Left lobe of liver (tissue), 2 donors: ENCODE results near the gene COA1. TPM values are rescaled to one million over a fixed set of nuclear protein-coding genes. Genes with fewer than 3 reads are reported as not detected.
"Not testable (repeated sequence)": the region's sequence is repeated elsewhere in the genome, so short reads cannot be mapped to it uniquely, and the experiment has no call there.

Experiments used
- ATAC-seq: fragments of 200-7000 bp; cut with Tn5 transposase; one replicate; pipeline ENCODE4 v1.9.1; 2020; ENCODE audit warnings: mild to moderate bottlenecking, moderate library complexity
- DNase-seq: peaks from one replicate; pipeline ENCODE4 v3.0.0-alpha.2; 2020; ENCODE audit warnings: low spot score
- total RNA-seq: library from RNA; stranded (reverse); gene quantifications from one replicate; pipeline ENCODE4 v1.2.1, GENCODE V29; 2021
- donor health status: DM: no; HTN: no; CAD: no; lungs with moderate emphysema.
- donor health status: DM: no; HTN: yes; CAD: no.

The COA1 gene
- total RNA-seq, 1 donor from 2014 or later, result 16.0 TPM

DNA sequence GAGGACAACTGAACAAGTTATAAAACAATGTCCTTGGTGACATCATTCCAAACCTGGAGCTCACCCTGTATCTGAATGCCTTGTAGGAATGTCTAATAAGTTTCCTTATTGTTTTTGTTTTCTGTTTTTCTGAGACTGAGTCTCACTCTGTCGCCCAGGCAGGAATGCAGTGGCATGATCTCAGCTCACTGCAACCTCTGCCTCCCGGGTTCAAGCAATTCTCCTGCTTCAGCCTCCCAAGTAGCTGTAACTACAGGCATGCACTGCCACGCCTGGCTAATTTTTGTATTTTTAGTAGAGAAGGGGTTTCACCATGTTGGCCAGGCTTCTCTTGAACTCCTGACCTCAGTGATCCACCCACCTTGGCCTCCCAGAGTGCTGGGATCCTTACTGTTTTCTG is 2.2 kb upstream of the COA1 start:
- not testable (repeated sequence) for DNase-seq, ATAC-seq

DNA sequence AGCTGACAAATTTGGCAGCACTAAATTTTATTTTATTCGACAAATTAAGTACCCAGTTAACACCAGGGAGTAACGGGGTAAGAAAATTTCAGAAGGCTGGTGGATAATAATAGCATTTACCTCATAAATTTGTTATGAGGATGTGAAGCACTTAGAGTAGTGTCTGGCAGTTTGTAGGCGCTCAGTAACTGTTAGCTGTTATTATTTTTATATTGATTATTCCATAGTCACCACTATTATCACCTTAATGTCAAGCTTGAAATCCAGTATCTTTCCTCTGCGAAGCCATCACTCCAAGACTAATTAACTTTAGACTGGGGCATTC is 563 bp upstream of the COA1 start:
- no peak for ATAC-seq
- DNase-seq, result no peak

DNA sequence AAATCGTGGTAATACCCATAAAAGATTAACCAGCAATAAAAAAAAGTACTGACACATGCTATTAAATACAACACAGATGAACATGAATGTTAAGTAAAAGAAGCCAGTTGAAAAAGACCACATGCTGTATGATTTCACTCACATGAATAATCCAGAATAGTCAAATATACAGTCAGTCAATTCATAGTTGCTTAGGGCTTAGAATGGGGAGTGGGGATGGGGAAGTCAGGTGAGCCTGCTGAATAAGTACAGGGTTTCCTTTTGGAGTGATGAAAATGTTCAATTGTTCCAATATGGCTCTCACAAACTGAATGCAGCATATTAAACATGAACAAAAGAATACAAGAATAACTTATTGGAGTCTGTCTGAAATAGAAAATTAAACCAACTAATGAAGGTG is 1.8 kb downstream of the COA1 start:
- ATAC-seq (no peak), DNase-seq (no peak)

- ATAC-seq (no peak), DNase-seq (no peak)
These were observed 2.3 kb downstream of the COA1 start for GRCh38 chr7:43727003-43727402.

DNA sequence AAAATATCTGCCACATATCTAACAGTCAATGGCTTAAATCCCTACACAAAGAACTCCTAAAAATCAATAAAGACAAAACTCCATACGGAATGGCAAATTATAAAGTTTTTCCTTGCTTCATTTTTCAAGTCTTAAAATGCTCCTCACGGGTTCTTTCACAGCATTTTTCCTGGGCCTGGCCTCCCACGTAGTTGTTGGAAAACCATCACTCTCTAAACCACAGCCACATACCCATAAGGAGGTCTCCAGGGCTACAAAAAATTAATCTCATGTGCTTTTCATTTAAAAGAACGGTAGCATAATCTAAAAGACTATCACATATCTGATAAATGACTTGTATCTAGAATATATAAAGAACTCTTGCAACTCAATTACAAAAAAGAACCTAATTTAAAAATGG is 2.9 kb downstream of the COA1 start:
- no peak for ATAC-seq
- DNase-seq, result no peak

DNA sequence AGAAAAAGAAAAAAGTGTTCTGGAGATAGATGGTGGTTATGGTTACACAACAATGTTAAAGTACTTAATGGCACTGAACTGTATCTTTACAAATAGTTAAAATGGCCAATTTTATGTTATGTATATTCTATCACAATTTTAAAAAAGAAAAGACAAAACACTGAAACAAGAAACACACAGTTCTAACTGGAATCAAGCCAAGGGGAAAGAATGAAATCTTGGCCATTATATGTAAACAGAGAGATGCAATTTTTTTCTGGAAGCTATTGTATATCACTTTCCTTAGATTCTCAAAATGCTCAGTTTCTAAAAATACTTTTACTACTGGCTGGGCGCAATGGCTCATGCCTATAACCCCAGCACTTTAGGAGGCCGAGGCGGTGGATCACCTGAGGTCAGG is 4.1 kb downstream of the COA1 start:
- DNase-seq, result no peak
- ATAC-seq, result no peak

DNA sequence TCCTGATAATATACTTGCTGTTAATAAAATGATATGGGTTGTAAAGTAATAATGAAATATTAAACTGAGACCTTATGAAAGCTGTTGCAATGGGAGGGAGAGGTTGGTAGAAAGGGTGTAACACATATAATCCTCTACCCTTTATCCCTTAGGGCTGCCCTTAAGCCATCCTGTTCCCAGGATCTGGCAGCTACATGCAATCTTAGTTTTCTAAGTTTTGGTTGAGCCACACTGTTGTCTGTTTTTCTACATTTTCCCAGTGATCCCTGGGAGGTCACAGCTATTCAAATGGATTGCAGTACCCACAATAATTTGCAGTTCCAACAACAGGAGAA is 6.3 kb downstream of the COA1 start:
- DNase-seq (no peak), ATAC-seq (no peak)

GRCh38 chr7:43721193-43721806 is 8.0 kb downstream of the COA1 start:
- peak; percentile 71 for ATAC-seq
- no peak for DNase-seq

DNA sequence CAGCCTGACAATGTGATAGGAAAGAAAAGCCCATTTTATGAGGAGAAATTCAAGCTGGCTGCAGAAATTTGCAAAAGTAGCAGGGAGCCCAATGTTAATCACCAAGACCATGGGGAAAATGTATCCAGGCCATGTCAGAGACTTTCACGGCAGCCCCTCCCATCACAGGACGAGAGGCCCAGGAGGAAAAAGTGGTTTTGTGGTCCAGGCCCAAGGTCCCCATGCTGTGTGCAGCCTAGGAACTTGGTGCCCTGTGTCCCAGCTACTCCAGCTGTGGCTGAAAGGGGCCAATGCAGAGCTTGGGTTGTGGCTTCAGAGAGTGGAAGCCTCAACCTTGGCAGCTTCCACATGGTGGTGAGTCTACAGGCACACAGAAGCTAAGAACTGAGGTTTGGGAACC is 12.7 kb downstream of the COA1 start:
- DNase-seq (no peak), ATAC-seq (no peak)

- ATAC-seq, DNase-seq: not testable (repeated sequence)
These were observed 13.4 kb downstream of the COA1 start for GRCh38 chr7:43715966-43716365.

GRCh38 chr7:43711503-43711902 is 17.8 kb downstream of the COA1 start:
- no peak for DNase-seq
- no peak for ATAC-seq

DNA sequence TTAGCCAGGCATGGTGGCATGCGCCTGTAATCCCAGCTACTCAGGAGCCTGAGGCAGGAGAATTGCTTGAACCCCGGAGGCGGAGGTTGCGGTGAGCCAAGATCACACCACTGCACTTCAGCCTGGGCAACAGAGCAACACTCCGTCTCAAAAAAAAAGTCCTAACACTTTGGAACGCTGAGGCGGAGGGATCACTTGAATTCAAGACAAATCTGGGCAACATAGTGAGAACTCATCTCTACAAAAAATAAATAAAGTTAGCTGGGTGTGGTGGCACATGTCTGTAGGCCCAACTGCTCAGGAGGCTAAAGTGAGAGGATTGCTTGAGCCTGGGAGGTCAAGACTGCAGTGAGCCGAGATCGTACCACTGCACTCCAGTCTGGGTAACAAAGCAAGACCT is 21.3 kb downstream of the COA1 start:
- not testable (repeated sequence) for ATAC-seq, DNase-seq

- DNase-seq (no peak), ATAC-seq (no peak)
These were observed 25.8 kb downstream of the COA1 start for GRCh38 chr7:43703573-43703972.

DNA sequence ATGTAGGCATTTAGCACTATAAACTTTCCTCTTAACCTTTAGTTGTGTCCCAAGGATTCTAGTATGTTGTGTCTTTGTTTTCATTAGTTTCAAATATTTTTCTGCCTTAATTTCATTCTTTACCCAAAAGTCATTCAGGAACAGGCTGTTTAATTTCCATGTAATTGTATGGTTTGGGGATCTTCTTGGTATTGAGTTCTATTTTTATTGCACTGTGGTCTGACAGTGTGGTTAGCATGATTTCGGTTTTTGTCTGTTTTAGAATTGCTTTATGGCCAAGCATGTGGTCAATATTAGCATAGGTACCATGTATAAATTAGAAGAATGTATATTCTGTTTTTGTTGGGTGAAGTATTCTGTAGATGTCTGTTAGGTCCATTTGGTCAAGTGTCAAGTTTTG is 26.3 kb downstream of the COA1 start:
- ATAC-seq, result no peak
- DNase-seq, result no peak

- DNase-seq (no peak), ATAC-seq (peak; percentile 81)
These were observed 27.4 kb downstream of the COA1 start for GRCh38 chr7:43701929-43702328.

DNA sequence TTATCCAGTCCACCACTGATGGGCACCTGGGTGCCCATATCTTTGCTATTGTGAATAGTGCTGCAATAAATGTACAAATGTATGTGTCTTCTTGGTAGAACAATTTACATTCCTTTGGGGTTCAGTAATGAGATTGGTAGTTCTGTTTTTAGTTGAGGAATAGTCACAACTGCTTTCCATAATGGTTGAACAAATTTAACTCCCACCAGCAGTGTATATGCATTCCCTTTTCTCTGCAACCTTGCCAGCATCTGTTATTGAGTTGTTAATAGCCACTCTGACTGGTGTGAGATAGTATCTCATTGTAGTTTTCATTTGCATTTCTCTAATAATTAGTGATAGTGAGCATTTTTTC is 27.8 kb downstream of the COA1 start:
- DNase-seq (no peak), ATAC-seq (no peak)

DNA sequence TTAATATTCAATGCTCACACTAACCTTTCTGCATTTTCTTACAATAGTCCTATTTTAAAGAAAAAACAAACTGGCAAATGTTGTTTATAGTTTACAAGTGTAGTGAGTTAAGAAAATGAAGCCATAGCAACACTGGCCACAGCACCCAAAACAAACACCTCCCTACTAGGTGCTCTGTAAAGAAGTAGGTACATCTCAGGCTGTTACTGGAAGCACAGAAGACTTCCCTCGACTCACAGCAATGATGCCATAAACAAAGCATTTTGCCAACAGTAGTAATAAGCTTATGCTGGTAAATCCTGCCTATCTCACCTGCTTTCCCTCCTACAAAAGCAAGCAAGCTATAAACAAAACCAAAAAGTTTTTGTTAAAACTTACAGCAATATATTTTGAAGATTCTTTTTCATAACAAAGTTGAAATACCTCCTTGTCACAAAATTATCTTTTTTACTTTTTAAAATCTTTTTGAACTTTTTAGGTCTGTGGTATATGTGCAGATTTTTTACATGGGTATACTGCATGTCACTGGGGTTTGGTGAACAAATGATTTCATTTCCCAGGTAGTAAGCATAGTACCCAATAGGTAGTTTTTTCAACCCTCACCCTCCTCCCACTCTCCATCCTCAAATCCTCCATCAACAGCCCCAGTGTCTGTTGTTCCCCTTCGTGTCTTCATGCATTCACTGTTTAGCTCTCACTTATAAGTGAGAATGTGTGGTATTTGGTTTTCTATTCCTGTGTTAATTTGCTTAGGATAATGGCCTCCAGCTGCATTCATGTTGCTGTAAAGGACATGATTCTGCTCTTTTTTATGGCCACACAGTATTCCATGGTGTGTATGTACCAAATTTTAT is 28.4 kb downstream of the COA1 start:
- ATAC-seq (no peak), DNase-seq (no peak)

- peak; percentile 85 for ATAC-seq
- no peak for DNase-seq
These were observed 29.2 kb downstream of the COA1 start for GRCh38 chr7:43700059-43700501.

DNA sequence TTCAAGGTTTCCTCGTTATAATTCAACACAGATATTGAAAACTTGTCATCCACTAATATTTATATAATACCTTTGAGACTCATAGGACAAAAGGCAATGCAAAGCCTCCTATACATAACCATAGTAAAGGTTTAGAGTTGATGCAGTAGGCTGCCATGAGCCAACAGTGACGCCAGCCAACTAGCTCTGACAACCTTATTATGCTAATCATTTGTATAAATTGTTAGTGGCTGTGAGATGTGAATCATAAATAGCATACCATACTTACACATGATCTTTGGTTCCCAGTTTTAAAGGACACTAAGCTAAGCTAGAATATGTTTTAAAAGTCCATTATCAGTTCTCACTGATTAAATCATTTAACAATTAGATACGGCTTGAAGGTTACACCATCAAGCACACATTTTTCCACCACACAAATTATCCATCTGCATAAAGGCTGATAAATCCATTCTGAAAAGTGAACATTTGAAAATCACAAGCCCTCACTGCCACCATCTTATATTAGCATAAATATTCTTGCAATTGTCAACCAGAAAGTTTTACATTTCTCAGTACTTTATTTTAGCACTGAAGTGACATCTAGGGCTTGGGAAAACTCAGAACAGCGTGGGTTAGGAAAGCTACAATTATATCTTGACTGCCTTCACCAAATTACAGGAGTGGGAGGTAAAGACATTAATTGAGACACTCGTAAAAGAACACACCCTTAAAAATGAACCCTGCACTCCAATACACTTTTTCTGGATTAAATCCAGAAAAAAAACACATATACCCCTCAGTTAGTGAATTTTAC is 30.7 kb downstream of the COA1 start:
- no peak for ATAC-seq
- DNase-seq, result no peak

GRCh38 chr7:43697690-43698089 is 31.6 kb downstream of the COA1 start:
- no peak for DNase-seq
- no peak for ATAC-seq

GRCh38 chr7:43695365-43695764 is 34.0 kb downstream of the COA1 start:
- DNase-seq, result no peak
- no peak for ATAC-seq

- ATAC-seq (no peak), DNase-seq (no peak)
These were observed 34.9 kb downstream of the COA1 start for GRCh38 chr7:43694399-43694748.
